OCI-LY1 (cell line): Measurements from ENCODE around the gene IGF2R.

Experiments
- H2AFZ ChIP-seq: fragments of 200-600 bp; sonication (generic), shearing (Covaris generic); 2 replicates; pipeline ENCODE4 v1.6.0; 2014; ENCODE audit warnings: antibody characterized with exemption, mild to moderate bottlenecking, low read length
- H3F3A ChIP-seq: fragments of 200-600 bp; sonication (generic), shearing (Covaris generic); 2 replicates; pipeline ENCODE4 v1.6.0; 2014; ENCODE audit warnings: mild to moderate bottlenecking, antibody characterized with exemption, low read length, moderate library complexity; ENCODE audit not compliant: insufficient read depth
- H3K27ac ChIP-seq: fragments of 200-600 bp; sonication (generic); 2 replicates; pipeline ENCODE4 v1.5.1; 2014; ENCODE audit warnings: low read length, mixed run types, mild to moderate bottlenecking, low read depth; ENCODE audit not compliant: poor library complexity, severe bottlenecking
- H3K27me3 ChIP-seq: fragments of 200-600 bp; sonication (generic); 2 replicates; pipeline ENCODE4 v1.6.0; 2014; ENCODE audit warnings: antibody characterized with exemption, mild to moderate bottlenecking, low read length, moderate library complexity; ENCODE audit not compliant: insufficient read depth
- H3K36me3 ChIP-seq: fragments of 200-600 bp; sonication (generic); 2 replicates; pipeline ENCODE4 v1.6.1; 2014; ENCODE audit warnings: mild to moderate bottlenecking, antibody characterized with exemption, low read length, moderate library complexity, mixed read lengths; ENCODE audit not compliant: insufficient read depth
- H3K4me1 ChIP-seq: fragments of 200-600 bp; sonication (generic); 2 replicates; pipeline ENCODE4 v1.5.1; 2014; ENCODE audit warnings: mild to moderate bottlenecking, low read length, moderate library complexity; ENCODE audit not compliant: insufficient read depth, severe bottlenecking
- H3K4me2 ChIP-seq: fragments of 200-600 bp; sonication (generic), shearing (Covaris generic); 2 replicates; pipeline ENCODE4 v1.6.1; 2014; ENCODE audit warnings: low read length
- H3K4me3 ChIP-seq: fragments of 200-600 bp; sonication (generic); 2 replicates; pipeline ENCODE4 v1.5.1; 2014; ENCODE audit warnings: low read length, low read depth, mild to moderate bottlenecking, mixed read lengths; ENCODE audit not compliant: poor library complexity, severe bottlenecking
- H3K79me2 ChIP-seq: fragments of 200-600 bp; shearing (Covaris generic); 2 replicates; pipeline ENCODE4 v1.6.1; 2016; ENCODE audit warnings: mixed run types, low read length, mixed read lengths; ENCODE audit not compliant: insufficient read depth
- H3K9ac ChIP-seq: fragments of 200-600 bp; sonication (generic), shearing (Covaris generic); 2 replicates; pipeline ENCODE4 v1.6.1; 2014; ENCODE audit warnings: mild to moderate bottlenecking, low read length, mixed read lengths
- H3K9me2 ChIP-seq: fragments of 200-600 bp; sonication (generic), shearing (Covaris generic); 2 replicates; pipeline ENCODE4 v1.6.1; 2014; ENCODE audit warnings: low read depth, mild to moderate bottlenecking, low read length, mixed read lengths
- H3K9me3 ChIP-seq: fragments of 200-600 bp; shearing (Covaris generic); 2 replicates; pipeline ENCODE4 v1.6.1; 2014; ENCODE audit warnings: low read length, mixed read lengths
- H4K20me1 ChIP-seq: fragments of 200-600 bp; sonication (generic), shearing (Covaris generic); 2 replicates; pipeline ENCODE4 v1.6.0; 2016; ENCODE audit warnings: mild to moderate bottlenecking, low read length; ENCODE audit not compliant: insufficient read depth
- CTCF ChIP-seq: fragments of 200-600 bp; sonication (generic), shearing (Covaris generic); IDR thresholded peaks from 2 replicates; pipeline ENCODE4 v1.5.1; 2017; ENCODE audit warnings: mild to moderate bottlenecking, antibody characterized with exemption, low read length, moderate library complexity, mixed read lengths
- EZH2 ChIP-seq: fragments of 200-600 bp; sonication (generic), shearing (Covaris generic); IDR thresholded peaks from 2 replicates; pipeline ENCODE4 v1.8.0; 2017; ENCODE audit warnings: borderline replicate concordance, mixed run types, mild to moderate bottlenecking, antibody characterized with exemption, low read length, moderate library complexity, mixed read lengths

Gene IGF2R

GRCh38 chr6:159941286-159942113 lies 27.4 kb upstream of the IGF2R start:
- H2AFZ ChIP-seq = no peak overlapping the region
- no peak overlapping the region for H3K4me3 ChIP-seq

GRCh38 chr6:159943101-159943632 lies 25.7 kb upstream of the IGF2R start:
- H3K27me3 ChIP-seq = no peaks in the 10 kb centered on the region; the same call in 1 of the 2 replicates
- H3K36me3 ChIP-seq = no peaks in the 10 kb centered on the region
- TF ChIP-seq CTCF (no peak), EZH2 (no peak)
- H3K9me2 ChIP-seq = no peaks in the 10 kb centered on the region
- no peak overlapping the region for H3K4me2 ChIP-seq
- H3K9me3 ChIP-seq = peaks cover 10% of the 10 kb centered on the region
- no peaks in the 10 kb centered on the region for H3K4me1 ChIP-seq
- no peaks in the 10 kb centered on the region for H3F3A ChIP-seq
- no peak overlapping the region for H2AFZ ChIP-seq
- H3K9ac ChIP-seq = no peak overlapping the region
- no peak overlapping the region for H3K4me3 ChIP-seq
- H3K27ac ChIP-seq = no peak overlapping the region
- no peaks in the 10 kb centered on the region for H3K79me2 ChIP-seq
- no peaks in the 10 kb centered on the region for H4K20me1 ChIP-seq

More at GRCh38 chr6:159941286-159942113, 27.4 kb upstream of the IGF2R start:
- no peaks in the 10 kb centered on the region for H3F3A ChIP-seq
- no peaks in the 10 kb centered on the region for H3K36me3 ChIP-seq
- no peaks in the 10 kb centered on the region; the same call in 1 of the 2 replicates for H3K27me3 ChIP-seq
- no peaks in the 10 kb centered on the region for H3K9me2 ChIP-seq
- H3K9me3 ChIP-seq = peaks cover 10% of the 10 kb centered on the region
- H3K4me2 ChIP-seq = no peak overlapping the region
- H3K79me2 ChIP-seq = no peaks in the 10 kb centered on the region
- no peak overlapping the region for H3K9ac ChIP-seq
- no peak for TF ChIP-seq EZH2
- TF ChIP-seq CTCF = peak; percentile 63; the same call in 1 of the 2 replicates
- no peaks in the 10 kb centered on the region for H4K20me1 ChIP-seq
- no peak overlapping the region for H3K27ac ChIP-seq
- no peaks in the 10 kb centered on the region for H3K4me1 ChIP-seq

GRCh38 chr6:159943968-159944598 lies 24.8 kb upstream of the IGF2R start:
- no peak overlapping the region for H2AFZ ChIP-seq

More at GRCh38 chr6:159943968-159944598, 24.8 kb upstream of the IGF2R start:
- Histone ChIP-seq H3K9ac (no peak overlapping the region), H3K4me2 (no peak overlapping the region), H3K9me2 (no peaks in the 10 kb centered on the region), H3K27ac (no peak overlapping the region), H4K20me1 (no peaks in the 10 kb centered on the region), H3K4me3 (no peak overlapping the region), H3K9me3 (peaks cover 10% of the 10 kb centered on the region), H3K27me3 (no peaks in the 10 kb centered on the region; the same call in 1 of the 2 replicates), H3K79me2 (no peaks in the 10 kb centered on the region), H3F3A (no peaks in the 10 kb centered on the region), H3K4me1 (no peaks in the 10 kb centered on the region), H3K36me3 (no peaks in the 10 kb centered on the region)
- TF ChIP-seq CTCF (no peak), EZH2 (no peak)
